Smooth muscle cell (in vitro differentiated cells): ENCODE measurements around the gene LIPI. TPM values are rescaled to one million over a fixed set of nuclear protein-coding genes. Genes with fewer than 3 reads are reported as not detected.
"Not testable (repeated sequence)": the region's sequence is repeated elsewhere in the genome, so short reads cannot be mapped to it uniquely, and the experiment has no call there.

Experiments
- DNase-seq: peaks from one replicate; lab custom pipeline; 2025; ENCODE audit not compliant: unreplicated experiment; lab: John Stamatoyannopoulos, UW
- H2AFZ ChIP-seq: fragments of 200-600 bp; sonication (generic); 2 replicates; pipeline ENCODE4 v1.6.0; 2016; ENCODE audit warnings: antibody characterized with exemption, low read depth, mild to moderate bottlenecking
- H3F3A ChIP-seq: fragments of 200-600 bp; sonication (generic); 2 replicates; pipeline ENCODE4 v1.6.0; 2017; ENCODE audit warnings: antibody characterized with exemption, low read depth
- H3K27ac ChIP-seq: fragments of 200-600 bp; sonication (generic); 2 replicates; pipeline ENCODE4 v1.5.1; 2016; ENCODE audit warnings: low read depth, mild to moderate bottlenecking
- H3K27me3 ChIP-seq: fragments of 200-600 bp; sonication (generic); 2 replicates; pipeline ENCODE4 v1.6.1; 2016; ENCODE audit warnings: low read depth, mild to moderate bottlenecking
- H3K36me3 ChIP-seq: fragments of 200-600 bp; sonication (generic); 2 replicates; pipeline ENCODE4 v1.5.1; 2016; ENCODE audit warnings: low read depth
- H3K4me1 ChIP-seq: fragments of 200-600 bp; sonication (generic); 2 replicates; pipeline ENCODE4 v1.5.1; 2016; ENCODE audit warnings: low read depth
- H3K4me2 ChIP-seq: fragments of 200-600 bp; sonication (generic); 2 replicates; pipeline ENCODE4 v1.6.0; 2016; ENCODE audit warnings: mild to moderate bottlenecking
- H3K4me3 ChIP-seq: fragments of 200-600 bp; sonication (generic); 2 replicates; pipeline ENCODE4 v1.5.1; 2016; ENCODE audit warnings: mild to moderate bottlenecking
- H3K79me2 ChIP-seq: fragments of 200-600 bp; sonication (generic); 2 replicates; pipeline ENCODE4 v1.6.0; 2016; ENCODE audit warnings: low read depth, mild to moderate bottlenecking
- H3K9ac ChIP-seq: fragments of 200-600 bp; sonication (generic); 2 replicates; pipeline ENCODE4 v1.6.0; 2016; ENCODE audit warnings: low read depth
- H3K9me3 ChIP-seq: fragments of 200-600 bp; sonication (generic); replicated peaks from 2 replicates; pipeline ENCODE4 v1.5.1; 2016; ENCODE audit warnings: low read depth
- H4K20me1 ChIP-seq: fragments of 200-600 bp; sonication (generic); 2 replicates; pipeline ENCODE4 v1.6.0; 2016; ENCODE audit warnings: low read depth
- CTCF ChIP-seq: fragments of 200-600 bp; sonication (generic); IDR thresholded peaks from 2 replicates; pipeline ENCODE4 v1.5.1; 2017; ENCODE audit warnings: borderline replicate concordance, mild to moderate bottlenecking, antibody characterized with exemption; ENCODE audit not compliant: insufficient read depth, poor library complexity, severe bottlenecking
- WGBS: methylation state at CpG from one replicate; pipeline ENCODE4 v1.1.7; 2016; ENCODE audit warnings: low lambda C conversion rate; 5-methylcytosine and 5-hydroxymethylcytosine counted together
- polyA plus RNA-seq: library from polyadenylated mRNA; unstranded; fragments of >200 nt; fragmentation: Nextera tagmentation; extraction: Ambion mirVana; gene quantifications from 2 replicates; pipeline ENCODE4 v1.2.1, GENCODE V29; 2016
- total RNA-seq: library from RNA; depleted of rRNA; stranded (reverse); fragments of >200 nt; gene quantifications from 2 replicates; pipeline ENCODE4 v1.2.3, GENCODE V29; 2014

LIPI gene
- total and polyA plus RNA-seq, 2 experiments from 2014 or later, result not detected

GRCh38 chr21:14115646-14116045 is 95.1 kb downstream of the LIPI start:
- Histone ChIP-seq H3K4me3 (no peak overlapping the region), H4K20me1 (no peaks in the 10 kb centered on the region), H3K4me2 (no peak overlapping the region), H3K9me3 (no peaks in the 10 kb centered on the region), H2AFZ (no peak overlapping the region), H3K4me1 (no peaks in the 10 kb centered on the region), H3K79me2 (no peaks in the 10 kb centered on the region), H3K27ac (no peak overlapping the region), H3F3A (no peaks in the 10 kb centered on the region), H3K27me3 (no peaks in the 10 kb centered on the region), H3K9ac (no peak overlapping the region), H3K36me3 (no peaks in the 10 kb centered on the region)
- WGBS, result 97% methylated on average over 7 of the region's 7 CpGs
- no peak for DNase-seq
- TF ChIP-seq CTCF, result no peak

- DNase-seq, result no peak
- H3K27ac ChIP-seq, result no peak overlapping the region
- no peak overlapping the region for H2AFZ ChIP-seq
- no peaks in the 10 kb centered on the region for H4K20me1 ChIP-seq
- TF ChIP-seq CTCF, result no peak
- H3K4me2 ChIP-seq, result no peak overlapping the region
- H3K4me1 ChIP-seq, result no peaks in the 10 kb centered on the region
- no peaks in the 10 kb centered on the region for H3K27me3 ChIP-seq
- no peaks in the 10 kb centered on the region for H3K9me3 ChIP-seq
- no peaks in the 10 kb centered on the region for H3F3A ChIP-seq
- H3K4me3 ChIP-seq, result no peak overlapping the region
- no peaks in the 10 kb centered on the region for H3K36me3 ChIP-seq
- no peaks in the 10 kb centered on the region for H3K79me2 ChIP-seq
- WGBS, result 94% methylated on average over 3 of the region's 3 CpGs
- no peak overlapping the region for H3K9ac ChIP-seq
Measured at GRCh38 chr21:14114251-14114650, 96.5 kb downstream of the LIPI start.

- not testable (repeated sequence) for H3K4me1 ChIP-seq, H2AFZ ChIP-seq, H3K36me3 ChIP-seq, H3K9ac ChIP-seq, H3K27me3 ChIP-seq, H3K4me2 ChIP-seq, H3F3A ChIP-seq, H3K79me2 ChIP-seq, H4K20me1 ChIP-seq, H3K9me3 ChIP-seq, H3K4me3 ChIP-seq, H3K27ac ChIP-seq, DNase-seq
- WGBS, result 97% methylated on average over 4 of the region's 4 CpGs
Measured at GRCh38 chr21:14104564-14104963, 106.2 kb downstream of the LIPI start.

- H3K4me3 ChIP-seq, result no peak overlapping the region
- H3F3A ChIP-seq, result no peaks in the 10 kb centered on the region
- no peak for DNase-seq
- H3K4me2 ChIP-seq, result no peak overlapping the region
- no peaks in the 10 kb centered on the region for H3K27me3 ChIP-seq
- no peak overlapping the region for H3K27ac ChIP-seq
- 68% methylated on average over 2 of the region's 2 CpGs for WGBS
- no peak overlapping the region for H3K9ac ChIP-seq
- H3K79me2 ChIP-seq, result no peaks in the 10 kb centered on the region
- no peaks in the 10 kb centered on the region for H3K9me3 ChIP-seq
- H3K36me3 ChIP-seq, result no peaks in the 10 kb centered on the region
- no peak overlapping the region for H2AFZ ChIP-seq
- no peak for TF ChIP-seq CTCF
- H4K20me1 ChIP-seq, result no peaks in the 10 kb centered on the region
- H3K4me1 ChIP-seq, result no peaks in the 10 kb centered on the region
Measured at GRCh38 chr21:14099570-14099969, 111.2 kb downstream of the LIPI start.
